OCI-LY3 (cell line): ENCODE results near the gene INAFM2.

Experiments
- CTCF ChIP-seq: fragments of 200-600, 300-600 bp; sonication (generic); IDR thresholded peaks from 2 replicates; pipeline ENCODE4 v1.5.1; 2014; ENCODE audit warnings: antibody characterized with exemption, low read length, low read depth
- EZH2phosphoT487 ChIP-seq: fragments of 200-600 bp; shearing (Covaris generic); IDR thresholded peaks from 2 replicates; pipeline ENCODE4 v1.6.1; 2018; ENCODE audit warnings: antibody characterized with exemption, mixed run types, low read depth

GRCh38 chr15:40306371-40306770 lies 17.1 kb upstream of the INAFM2 start:
- no peak for TF ChIP-seq CTCF
- TF ChIP-seq EZH2phosphoT487: no peak
